Panc1 (cell line): ENCODE results near the gene GNB2. TPM values are rescaled to one million over a fixed set of nuclear protein-coding genes. Genes with fewer than 3 reads are reported as not detected.

Source experiments
- ATAC-seq: fragments of 200-7000 bp; cut with Tn5 transposase; 2 replicates; pipeline ENCODE4 v1.9.1; 2020; ENCODE audit warnings: mild to moderate bottlenecking, moderate library complexity
- BruUV-seq: library from RNA; stranded (reverse); fragments of 400-500 nt; replicated peaks from 2 replicates; lab custom pipeline; 2021; lab: Mats Ljungman, UMichigan
- CTCF ChIA-PET: fragments of 300-600 bp; sonication (Branson Sonifier 250); formaldehyde crosslinking; loops from one replicate; lab custom pipeline; 2022; ENCODE audit warnings: antibody characterized with exemption; lab: Charles Lee
- POLR2A ChIA-PET: fragments of 300-600 bp; sonication (Branson Sonifier 250); formaldehyde crosslinking; loops from one replicate; lab custom pipeline; 2022; ENCODE audit warnings: antibody characterized with exemption; lab: Charles Lee
- DNase-seq: peaks from one replicate; pipeline ENCODE4 v3.0.0-alpha.2; 2010; ENCODE audit warnings: low read depth, low spot score
- H3K27ac ChIP-seq: 2 replicates; pipeline ENCODE4 v1.5.1; 2011; ENCODE audit warnings: mild to moderate bottlenecking, low read length, inconsistent platforms
- H3K27me3 ChIP-seq: fragments of 200-500 bp; sonication (Bioruptor generic); 2 replicates; pipeline ENCODE4 v1.6.0; 2014; ENCODE audit warnings: low read length, inconsistent platforms; ENCODE audit not compliant: control insufficient read depth, insufficient read depth
- H3K36me3 ChIP-seq: fragments of 200-500 bp; sonication (Bioruptor generic); 2 replicates; pipeline ENCODE4 v1.5.1; 2014; ENCODE audit warnings: inconsistent platforms, mild to moderate bottlenecking, low read length, moderate library complexity; ENCODE audit not compliant: control insufficient read depth, insufficient read depth
- H3K4me1 ChIP-seq: 2 replicates; pipeline ENCODE4 v1.5.1; 2011; ENCODE audit warnings: inconsistent platforms, mild to moderate bottlenecking, low read length, moderate library complexity; ENCODE audit not compliant: control insufficient read depth, insufficient read depth
- H3K4me3 ChIP-seq, 2 experiments: 2 replicates each; pipeline ENCODE4 v1.5.1; 2011 to 2012; ENCODE audit warnings: low read depth in 2 of 2, low read length in 2 of 2, mild to moderate bottlenecking in 2 of 2, inconsistent platforms in 1 of 2, moderate library complexity in 1 of 2
- H3K9me3 ChIP-seq: fragments of 200-500 bp; sonication (Bioruptor generic); 2 replicates; pipeline ENCODE4 v1.5.1; 2014; ENCODE audit warnings: low read depth, mild to moderate bottlenecking, inconsistent platforms, low read length, moderate library complexity; ENCODE audit not compliant: control insufficient read depth, insufficient read depth
- CTCF ChIP-seq: fragments of 450-650 bp; IDR thresholded peaks from 2 replicates; pipeline ENCODE4 v1.5.1; 2017; ENCODE audit warnings: mild to moderate bottlenecking
- POLR2AphosphoS5 ChIP-seq: IDR thresholded peaks from 2 replicates; pipeline ENCODE4 v1.6.1; 2012; ENCODE audit warnings: mild to moderate bottlenecking, low read depth, low read length, moderate library complexity
- REST ChIP-seq, 2 experiments: IDR thresholded peaks; 2 replicates each; pipeline ENCODE4 v1.6.1; 2011 to 2012; ENCODE audit warnings: low read depth in 2 of 2, control low read depth in 1 of 2, low read length in 1 of 2, mild to moderate bottlenecking in 1 of 2, moderate library complexity in 1 of 2; ENCODE audit not compliant: insufficient read depth in 1 of 2
- SIN3A ChIP-seq: IDR thresholded peaks from 2 replicates; pipeline ENCODE4 v1.6.1; 2012; ENCODE audit warnings: low read depth, mild to moderate bottlenecking, low read length, moderate library complexity, borderline replicate concordance; ENCODE audit not compliant: insufficient read depth
- TCF7L2 ChIP-seq: IDR thresholded peaks from 2 replicates; pipeline ENCODE4 v1.6.1; 2011; ENCODE audit warnings: mild to moderate bottlenecking, low read depth, low read length, inconsistent platforms
- in situ Hi-C: cut with HindIII; loops from 2 replicates; pipeline ENCODE4 v1.10.0; 2016; ENCODE audit warnings: low sequenced_read_pairs, low pct_unique_long_range_greater_than_20kb
- intact Hi-C: fragments of 100-400 bp; cut with micrococcal nuclease; formaldehyde crosslinking; loops from one replicate; pipeline ENCODE4 v1.10.0; 2022; ENCODE audit not compliant: unreplicated experiment
- total RNA-seq: library from RNA; stranded (reverse); gene quantifications from one replicate; pipeline ENCODE4 v1.2.1, GENCODE V29; 2021; ENCODE audit not compliant: unreplicated experiment

The GNB2 gene
- total RNA-seq, 1 experiment from 2014 or later: 289 TPM

- POLR2A ChIA-PET: no interaction called here
- Histone ChIP-seq H3K9me3 (no peaks in the 10 kb centered on the region), H3K27me3 (no peaks in the 10 kb centered on the region), H3K4me1 (peaks cover 20% of the 10 kb centered on the region), H3K27ac (no peak overlapping the region), H3K4me3 (no peak overlapping the region), H3K36me3 (peaks cover 3% of the 10 kb centered on the region; the same call in 1 of the 2 replicates)
- in situ Hi-C loops: no loop called here
- no peak for TF ChIP-seq TCF7L2
- no peak for TF ChIP-seq REST (IDR thresholded peaks at IDR 0.05; ENCODE audit: insufficient read depth in 1 of 2, low read depth in 2 of 2, low read length in 1 of 2)
- TF ChIP-seq POLR2AphosphoS5: no peak
- TF ChIP-seq SIN3A: no peak
- TF ChIP-seq CTCF: no peak
- intact Hi-C loops: loop anchor here (10.0 kb wide), 1 partner anchor 54 kb away; no protein-coding TSS in a partner anchor
- CTCF ChIA-PET: no interaction called here
- BruUV-seq: no TSS peak
- ATAC-seq (no peak), DNase-seq (no peak)
These were observed 14.9 kb downstream of the GNB2 start for GRCh38 chr7:100688326-100688860.

- H3K9me3 ChIP-seq: no peaks in the 10 kb centered on the region
- in situ Hi-C loops: no loop called here
- TF ChIP-seq SIN3A (no peak), REST (IDR thresholded peaks at IDR 0.05; ENCODE audit: insufficient read depth in 1 of 2, low read depth in 2 of 2, low read length in 1 of 2) (no peak), TCF7L2 (no peak), CTCF (no peak), POLR2AphosphoS5 (no peak)
- ChIA-PET POLR2A (interaction anchor here (0.6 kb wide), 2 partner anchors 90 to 666 kb away, joined by 3 to 7 read pairs; no protein-coding TSS in a partner anchor), CTCF (interaction anchor here (0.6 to 0.8 kb wide), 3 partner anchors 14 to 146 kb away, joined by 3 read pairs; no protein-coding TSS in a partner anchor)
- H3K27me3 ChIP-seq: no peaks in the 10 kb centered on the region
- intact Hi-C loops: loop anchor here (10.0 kb wide), 1 partner anchor 55 kb away; no protein-coding TSS in a partner anchor
- peaks cover 3% of the 10 kb centered on the region; the same call in 1 of the 2 replicates for H3K36me3 ChIP-seq
- no peak for ATAC-seq
- H3K4me3 ChIP-seq: no peak overlapping the region
- DNase-seq: no peak
- H3K27ac ChIP-seq: no peak overlapping the region
- TSS peak; percentile 7 for BruUV-seq
- peaks cover 20% of the 10 kb centered on the region for H3K4me1 ChIP-seq
These were observed 15.9 kb downstream of the GNB2 start for GRCh38 chr7:100689230-100690135.
